Jurkat, Clone E6-1 (cell line): ENCODE results near the gene S100Z.
A peak's percentile ranks its signal among the peaks of the same experiment; 100 is the strongest.
"Not testable (repeated sequence)": the region's sequence is repeated elsewhere in the genome, so short reads cannot be mapped to it uniquely, and the experiment has no call there.

Source experiments
- DNase-seq: peaks from one replicate; pipeline ENCODE4 v3.0.0-alpha.2; 2011; ENCODE audit warnings: low read depth, low spot score
- H3K4me3 ChIP-seq: 2 replicates; pipeline ENCODE4 v1.5.1; 2011; ENCODE audit warnings: mild to moderate bottlenecking, low read length, control low read depth, moderate library complexity

The S100Z gene

GRCh38 chr5:76821136-76821535, 28.7 kb upstream of the S100Z start:
- DNase-seq: no peak
- H3K4me3 ChIP-seq: no peak overlapping the region

- not testable (repeated sequence) for DNase-seq, H3K4me3 ChIP-seq
These were observed 27.6 kb upstream of the S100Z start for GRCh38 chr5:76822105-76822731.

GRCh38 chr5:76826416-76826815, 23.4 kb upstream of the S100Z start:
- H3K4me3 ChIP-seq: not testable (repeated sequence)

GRCh38 chr5:76831110-76831452, 18.7 kb upstream of the S100Z start:
- DNase-seq: no peak
- H3K4me3 ChIP-seq: no peak overlapping the region

More at GRCh38 chr5:76826416-76826815, 23.4 kb upstream of the S100Z start:
- not testable (repeated sequence) for DNase-seq

GRCh38 chr5:76836181-76836580, 13.6 kb upstream of the S100Z start:
- no peak for DNase-seq

GRCh38 chr5:76836585-76836984, 13.2 kb upstream of the S100Z start:
- DNase-seq: no peak
- H3K4me3 ChIP-seq: no peak overlapping the region

More at GRCh38 chr5:76836181-76836580, 13.6 kb upstream of the S100Z start:
- H3K4me3 ChIP-seq: no peak overlapping the region

- H3K4me3 ChIP-seq: no peak overlapping the region
- no peak for DNase-seq
These were observed 11.1 kb upstream of the S100Z start for GRCh38 chr5:76838481-76839261.

GRCh38 chr5:76841361-76841760, 8.5 kb upstream of the S100Z start:
- no peak overlapping the region for H3K4me3 ChIP-seq
- no peak for DNase-seq

- no peak overlapping the region for H3K4me3 ChIP-seq
- DNase-seq: no peak
These were observed 3.9 kb upstream of the S100Z start for GRCh38 chr5:76845890-76846289.

GRCh38 chr5:76850543-76851145, 830 bp downstream of the S100Z start:
- H3K4me3 ChIP-seq: peak overlapping the region; percentile 42
- DNase-seq: no peak

GRCh38 chr5:76851728-76852369, 2.0 kb downstream of the S100Z start:
- no peak overlapping the region for H3K4me3 ChIP-seq
- no peak for DNase-seq

- H3K4me3 ChIP-seq: no peak overlapping the region
- no peak for DNase-seq
These were observed 3.0 kb downstream of the S100Z start for GRCh38 chr5:76852772-76853171.

- not testable (repeated sequence) for H3K4me3 ChIP-seq, DNase-seq
These were observed 3.9 kb downstream of the S100Z start for GRCh38 chr5:76853741-76854140.

- no peak overlapping the region for H3K4me3 ChIP-seq
- peak; percentile 45 for DNase-seq
These were observed 4.8 kb downstream of the S100Z start for GRCh38 chr5:76854644-76855043.

- not testable (repeated sequence) for DNase-seq, H3K4me3 ChIP-seq
These were observed 5.7 kb downstream of the S100Z start for GRCh38 chr5:76855501-76855900.

- H3K4me3 ChIP-seq: no peak overlapping the region
- peak; percentile 79 for DNase-seq
These were observed 6.1 kb downstream of the S100Z start for GRCh38 chr5:76855961-76856360.

GRCh38 chr5:76856800-76857199, 7.0 kb downstream of the S100Z start:
- not testable (repeated sequence) for H3K4me3 ChIP-seq, DNase-seq

GRCh38 chr5:76859591-76860247, 9.9 kb downstream of the S100Z start:
- no peak for DNase-seq
- H3K4me3 ChIP-seq: no peak overlapping the region

- H3K4me3 ChIP-seq: no peak overlapping the region
- DNase-seq: no peak
These were observed 11.8 kb downstream of the S100Z start for GRCh38 chr5:76861612-76862011.
